H9 (cell line): ENCODE data around the gene ISG15. TPM values are rescaled to one million over a fixed set of nuclear protein-coding genes. Genes with fewer than 3 reads are reported as not detected.
A peak's percentile ranks its signal among the peaks of the same experiment; 100 is the strongest.

Experiments used
- DNase-seq: peaks from one replicate; pipeline ENCODE4 v3.0.0-alpha.2; 2017
- H2AFZ ChIP-seq: one replicate; pipeline ENCODE4 v1.6.1; 2013; ENCODE audit warnings: mild to moderate bottlenecking, low read length, control low read depth, moderate library complexity
- H2AK5ac ChIP-seq: 2 replicates; pipeline ENCODE4 v1.6.1; 2013; ENCODE audit warnings: low read length, control low read depth, mixed read lengths; ENCODE audit not compliant: insufficient read length
- H2BK120ac ChIP-seq: one replicate; pipeline ENCODE4 v1.6.1; 2013; ENCODE audit warnings: low read depth, mild to moderate bottlenecking, low read length, control low read depth, inconsistent platforms; ENCODE audit not compliant: poor library complexity, severe bottlenecking
- H2BK12ac ChIP-seq: 2 replicates; pipeline ENCODE4 v1.6.1; 2013; ENCODE audit warnings: low read length, control low read depth, mixed read lengths, low read depth; ENCODE audit not compliant: insufficient read length
- H2BK15ac ChIP-seq: 2 replicates; pipeline ENCODE4 v1.6.1; 2013; ENCODE audit warnings: low read depth, low read length, control low read depth
- H2BK20ac ChIP-seq: one replicate; pipeline ENCODE4 v1.6.1; 2013; ENCODE audit warnings: low read depth, mild to moderate bottlenecking, low read length, control low read depth, inconsistent platforms; ENCODE audit not compliant: poor library complexity, severe bottlenecking
- H2BK5ac ChIP-seq: 2 replicates; pipeline ENCODE4 v1.6.1; 2013; ENCODE audit warnings: low read length, control low read depth, mixed read lengths; ENCODE audit not compliant: insufficient read length
- H3K14ac ChIP-seq: 2 replicates; pipeline ENCODE4 v1.6.1; 2013; ENCODE audit warnings: low read length, control low read depth; ENCODE audit not compliant: insufficient read depth
- H3K18ac ChIP-seq: 2 replicates; pipeline ENCODE4 v1.6.1; 2013; ENCODE audit warnings: low read depth, mild to moderate bottlenecking, mixed read lengths, low read length, control low read depth; ENCODE audit not compliant: insufficient read length
- H3K23ac ChIP-seq: 2 replicates; pipeline ENCODE4 v1.6.1; 2013; ENCODE audit warnings: low read length, control low read depth, mixed read lengths, low read depth; ENCODE audit not compliant: insufficient read length
- H3K23me2 ChIP-seq: 2 replicates; pipeline ENCODE4 v1.6.1; 2013; ENCODE audit warnings: low read depth, mild to moderate bottlenecking, mixed read lengths, low read length, control low read depth; ENCODE audit not compliant: insufficient read length, poor library complexity, severe bottlenecking
- H3K27ac ChIP-seq: 2 replicates; pipeline ENCODE4 v1.5.1; 2013; ENCODE audit warnings: low read length, control low read depth, mixed read lengths, low read depth; ENCODE audit not compliant: insufficient read length
- H3K27me3 ChIP-seq: 2 replicates; pipeline ENCODE4 v1.6.1; 2013; ENCODE audit warnings: low read length, control low read depth, inconsistent platforms; ENCODE audit not compliant: insufficient read depth
- H3K4ac ChIP-seq: 2 replicates; pipeline ENCODE4 v1.6.1; 2013; ENCODE audit warnings: low read depth, mild to moderate bottlenecking, control low read depth, inconsistent platforms, low read length, moderate library complexity
- H3K4me1 ChIP-seq: 2 replicates; pipeline ENCODE4 v1.6.1; 2013; ENCODE audit warnings: low read length, control low read depth, inconsistent platforms; ENCODE audit not compliant: insufficient read depth
- H3K4me2 ChIP-seq: 2 replicates; pipeline ENCODE4 v1.6.1; 2013; ENCODE audit warnings: low read length, control low read depth, mixed read lengths; ENCODE audit not compliant: insufficient read length, insufficient read depth
- H3K56ac ChIP-seq: 2 replicates; pipeline ENCODE4 v1.6.1; 2013; ENCODE audit warnings: low read depth, mild to moderate bottlenecking, mixed read lengths, low read length, control low read depth; ENCODE audit not compliant: insufficient read length
- H3K79me1 ChIP-seq: 2 replicates; pipeline ENCODE4 v1.6.1; 2013; ENCODE audit warnings: low read depth, mild to moderate bottlenecking, moderate library complexity, low read length, control low read depth, inconsistent platforms; ENCODE audit not compliant: insufficient read depth, poor library complexity, severe bottlenecking
- H3K79me2 ChIP-seq: 2 replicates; pipeline ENCODE4 v1.6.1; 2013; ENCODE audit warnings: low read length, control low read depth, inconsistent platforms; ENCODE audit not compliant: insufficient read depth
- H3K9ac ChIP-seq: 2 replicates; pipeline ENCODE4 v1.6.1; 2013; ENCODE audit warnings: low read length, control low read depth, mixed read lengths; ENCODE audit not compliant: insufficient read length; ENCODE audit errors: extremely low read depth
- H3K9me3 ChIP-seq: one replicate; pipeline ENCODE4 v1.6.1; 2013; ENCODE audit warnings: low read depth, low read length, inconsistent platforms; ENCODE audit not compliant: control insufficient read depth
- H3T11ph ChIP-seq: one replicate; pipeline ENCODE4 v1.6.1; 2013; ENCODE audit warnings: mild to moderate bottlenecking, low read length, control low read depth, inconsistent platforms
- H4K20me1 ChIP-seq: one replicate; pipeline ENCODE4 v1.6.1; 2013; ENCODE audit not compliant: control insufficient read depth, insufficient read length, insufficient read depth
- H4K5ac ChIP-seq: 2 replicates; pipeline ENCODE4 v1.6.1; 2013; ENCODE audit warnings: low read depth, mild to moderate bottlenecking, mixed read lengths, low read length, control low read depth; ENCODE audit not compliant: insufficient read length
- H4K8ac ChIP-seq: replicated peaks from 2 replicates; pipeline ENCODE4 v1.6.1; 2013; ENCODE audit warnings: low read length, control low read depth, mixed read lengths, low read depth; ENCODE audit not compliant: insufficient read length
- H4K91ac ChIP-seq: 2 replicates; pipeline ENCODE4 v1.6.1; 2013; ENCODE audit warnings: low read depth, mild to moderate bottlenecking, moderate library complexity, mixed read lengths, low read length, control low read depth; ENCODE audit not compliant: insufficient read length
- H3K27ac Mint-ChIP-seq, 3 experiments: 2 replicates in 2 of 3; 3 replicates in 1 of 3; pipeline ENCODE4 v1.8.0; 2020 to 2021; ENCODE audit warnings: mixed read lengths in 3 of 3, mild to moderate bottlenecking in 1 of 3, moderate library complexity in 1 of 3
- H3K27me3 Mint-ChIP-seq: 2 replicates; pipeline ENCODE4 v1.8.0; 2021; ENCODE audit warnings: low read depth, mild to moderate bottlenecking, moderate library complexity, mixed read lengths
- H3K36me3 Mint-ChIP-seq, 3 experiments: 2 replicates in 2 of 3; 3 replicates in 1 of 3; pipeline ENCODE4 v1.8.0; 2020 to 2021; ENCODE audit warnings: low read depth in 3 of 3, mixed read lengths in 3 of 3; ENCODE audit not compliant: insufficient read depth in 1 of 3
- H3K4me1 Mint-ChIP-seq, 2 experiments: 2 replicates each; pipeline ENCODE4 v1.8.0; 2020; ENCODE audit warnings: mixed read lengths in 2 of 2
- H3K4me3 Mint-ChIP-seq, 2 experiments: 2 replicates in 1 of 2; 3 replicates in 1 of 2; pipeline ENCODE4 v1.8.0; 2020 to 2021; ENCODE audit warnings: mild to moderate bottlenecking in 2 of 2, mixed read lengths in 2 of 2, moderate library complexity in 1 of 2
- H3K9me3 Mint-ChIP-seq, 2 experiments: 2 replicates in 1 of 2; 3 replicates in 1 of 2; pipeline ENCODE4 v1.8.0; 2020; ENCODE audit warnings: mild to moderate bottlenecking in 2 of 2, mixed read lengths in 2 of 2, moderate library complexity in 1 of 2
- WGBS: extraction: QIAGEN DNeasy Blood & Tissue Kit; methylation state at CpG from one replicate; pipeline ENCODE4 v1.1.7; 2013; ENCODE audit warnings: missing lambda C conversion rate, low lambda C conversion rate, mixed read lengths; ENCODE audit not compliant: insufficient read length; ENCODE audit errors: extremely low coverage; 5-methylcytosine and 5-hydroxymethylcytosine counted together
- total RNA-seq: library from RNA; stranded (reverse); gene quantifications from 2 replicates; pipeline ENCODE4 v1.2.1, GENCODE V29; 2021
- TF ChIP-seq, protein P1 (sequence below): fragments of 200-600 bp; sonication (generic); conservative IDR thresholded peaks from 3 replicates; pipeline ENCODE4 v1.8.0; 2021; ENCODE audit warnings: antibody characterized with exemption, mild to moderate bottlenecking

Gene ISG15
- total RNA-seq, 1 experiment from 2014 or later = 39.7 TPM

DNA sequence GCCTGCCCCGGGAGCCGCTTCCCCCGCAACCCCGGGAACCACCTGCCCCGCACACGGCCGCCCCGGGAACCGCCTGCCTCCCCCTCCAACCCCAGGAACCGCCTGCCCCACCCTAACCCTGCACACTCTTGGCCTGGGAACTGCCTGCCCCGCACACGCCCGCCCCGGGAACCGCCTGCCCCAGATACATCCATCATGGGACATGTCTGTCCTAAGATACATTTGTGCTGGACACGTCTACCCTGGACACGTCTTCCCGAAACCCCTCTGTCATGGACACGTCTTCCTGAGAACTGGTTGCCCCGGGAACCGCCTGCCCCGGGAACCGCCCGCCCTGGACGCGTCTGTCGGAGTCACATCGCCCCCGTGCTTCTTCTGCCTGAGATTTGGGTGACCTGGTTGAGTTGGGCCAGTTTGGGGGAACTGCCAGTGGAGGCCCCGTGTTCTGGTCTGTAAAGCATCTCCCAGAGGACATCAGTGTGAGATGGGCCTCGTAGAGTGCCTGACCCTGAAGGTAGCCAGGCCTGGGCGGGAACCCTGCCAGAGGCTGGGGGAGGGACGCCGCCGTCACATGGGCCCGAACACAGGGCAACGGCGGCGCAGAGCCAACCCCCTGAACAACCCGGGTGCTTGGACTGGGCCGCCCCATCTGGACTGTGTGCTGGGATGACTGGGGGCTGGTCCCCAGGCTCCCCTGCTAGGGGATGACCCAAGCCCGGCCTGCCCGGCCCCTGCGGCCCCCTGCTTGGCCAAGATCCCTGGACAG, 35.0 kb upstream of the ISG15 start:
- TF ChIP-seq, protein P1, sequence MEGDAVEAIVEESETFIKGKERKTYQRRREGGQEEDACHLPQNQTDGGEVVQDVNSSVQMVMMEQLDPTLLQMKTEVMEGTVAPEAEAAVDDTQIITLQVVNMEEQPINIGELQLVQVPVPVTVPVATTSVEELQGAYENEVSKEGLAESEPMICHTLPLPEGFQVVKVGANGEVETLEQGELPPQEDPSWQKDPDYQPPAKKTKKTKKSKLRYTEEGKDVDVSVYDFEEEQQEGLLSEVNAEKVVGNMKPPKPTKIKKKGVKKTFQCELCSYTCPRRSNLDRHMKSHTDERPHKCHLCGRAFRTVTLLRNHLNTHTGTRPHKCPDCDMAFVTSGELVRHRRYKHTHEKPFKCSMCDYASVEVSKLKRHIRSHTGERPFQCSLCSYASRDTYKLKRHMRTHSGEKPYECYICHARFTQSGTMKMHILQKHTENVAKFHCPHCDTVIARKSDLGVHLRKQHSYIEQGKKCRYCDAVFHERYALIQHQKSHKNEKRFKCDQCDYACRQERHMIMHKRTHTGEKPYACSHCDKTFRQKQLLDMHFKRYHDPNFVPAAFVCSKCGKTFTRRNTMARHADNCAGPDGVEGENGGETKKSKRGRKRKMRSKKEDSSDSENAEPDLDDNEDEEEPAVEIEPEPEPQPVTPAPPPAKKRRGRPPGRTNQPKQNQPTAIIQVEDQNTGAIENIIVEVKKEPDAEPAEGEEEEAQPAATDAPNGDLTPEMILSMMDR = no peak
- Histone ChIP-seq H3K4me2 (no peak overlapping the region), H3K23me2 (no peaks in the 10 kb centered on the region), H3K9ac (no peak overlapping the region), H2BK20ac (no peak overlapping the region), H3T11ph (no peak overlapping the region), H2BK12ac (no peak overlapping the region), H3K4ac (no peak overlapping the region), H3K79me1 (no peaks in the 10 kb centered on the region), H3K79me2 (no peaks in the 10 kb centered on the region), H3K9me3 (no peaks in the 10 kb centered on the region), H2AK5ac (no peak overlapping the region), H3K18ac (no peak overlapping the region), H3K56ac (no peak overlapping the region), H3K27me3 (peaks cover 2% of the 10 kb centered on the region; the same call in 1 of the 2 replicates), H4K5ac (no peak overlapping the region), H4K20me1 (no peaks in the 10 kb centered on the region), H3K4me1 (no peaks in the 10 kb centered on the region), H2AFZ (no peak overlapping the region), H3K23ac (no peak overlapping the region), H4K8ac (no peak overlapping the region), H4K91ac (no peak overlapping the region), H3K27ac (no peak overlapping the region), H2BK5ac (no peak overlapping the region), H2BK120ac (no peak overlapping the region), H3K14ac (no peak overlapping the region), H2BK15ac (no peak overlapping the region)
- Mint-ChIP-seq H3K27me3 (peaks cover 62% of the 10 kb centered on the region), H3K36me3 (peaks cover 0 to 6% (median 4%) of the 10 kb centered on the region in 3 experiments; a peak in 4 of 7 replicates), H3K4me1 (peaks cover 5 to 9% of the 10 kb centered on the region in 2 experiments; a peak in 3 of 4 replicates), H3K4me3 (peak overlapping the region in 1 of 2 experiments; percentile 54; a peak in 2 of 5 replicates), H3K9me3 (peaks cover 4 to 6% of the 10 kb centered on the region in 2 experiments), H3K27ac (no peak overlapping the region)
- DNase-seq = no peak
- no CpG with 5 or more reads among the region's 44 CpGs for WGBS
